GM19240 (cell line): Measurements from ENCODE around the gene SUMF2.
"Not testable (repeated sequence)": the region's sequence is repeated elsewhere in the genome, so short reads cannot be mapped to it uniquely, and the experiment has no call there.

Source experiments
- DNase-seq: peaks from one replicate; pipeline ENCODE4 v3.0.0; 2011; ENCODE audit warnings: low spot score; ENCODE audit not compliant: insufficient read length

The SUMF2 gene

GRCh38 chr7:56106108-56107073, 42.3 kb downstream of the SUMF2 start, which contains the start of gene CHCHD2:
TSS of gene CHCHD2 (minus strand) at chr7:56106476. CDS start at chr7:56106413, 63 bp downstream.
- DNase-seq: peak; percentile 96

- no peak for DNase-seq
Measured at GRCh38 chr7:56107954-56108258, 43.8 kb downstream of the SUMF2 start.

GRCh38 chr7:56110611-56111010, 46.5 kb downstream of the SUMF2 start:
- no peak for DNase-seq

GRCh38 chr7:56112244-56112643, 48.2 kb downstream of the SUMF2 start:
- DNase-seq: not testable (repeated sequence)

- DNase-seq: no peak
Measured at GRCh38 chr7:56115852-56116538, 51.9 kb downstream of the SUMF2 start, which contains the start of gene NUPR2. TSS of gene NUPR2 (minus strand) at chr7:56116417. CDS start at chr7:56116314, 103 bp downstream.

- DNase-seq: no peak
Measured at GRCh38 chr7:56121440-56121839, 57.4 kb downstream of the SUMF2 start.

GRCh38 chr7:56124981-56125380, 60.9 kb downstream of the SUMF2 start:
- DNase-seq: no peak

- no peak for DNase-seq
Measured at GRCh38 chr7:56125831-56126230, 61.7 kb downstream of the SUMF2 start.

- no peak for DNase-seq
Measured at GRCh38 chr7:56127241-56127975, 63.3 kb downstream of the SUMF2 start.
